Tibial artery (tissue), 4 donors: ENCODE results near the gene TMC6.
A peak's percentile ranks its signal among the peaks of the same experiment; 100 is the strongest.

Experiments
- DNase-seq, 2 donors: peaks; one replicate each; pipeline ENCODE4 v3.0.0-alpha.2; 2019
- H3K27ac ChIP-seq, 2 donors: fragments of 200-600 bp; sonication (generic) in 1 of 2; 1 replicate in 1 of 2; 2 replicates in 1 of 2; pipeline ENCODE4 v1.5.1; 2018 to 2019; ENCODE audit warnings: mild to moderate bottlenecking in 1 of 2
- H3K27me3 ChIP-seq, 2 donors: fragments of 200-600 bp; sonication (generic) in 1 of 2; one replicate each; pipeline versions ENCODE4 v1.5.1 to v1.6.0; 2016 to 2019
- H3K36me3 ChIP-seq, 3 donors: fragments of 200-600 bp; sonication (generic) in 2 of 3; one replicate each; pipeline ENCODE4 v1.5.1; 2016 to 2019; ENCODE audit warnings: mild to moderate bottlenecking in 2 of 3
- H3K4me1 ChIP-seq, 4 donors: fragments of 200-600 bp; sonication (generic) in 2 of 4; 1 replicate in 3 of 4; 2 replicates in 1 of 4; pipeline ENCODE4 v1.5.1; 2016 to 2019
- H3K4me3 ChIP-seq, 2 donors: fragments of 200-600 bp; sonication (generic) in 1 of 2; 1 replicate in 1 of 2; 2 replicates in 1 of 2; pipeline ENCODE4 v1.5.1; 2018 to 2019; ENCODE audit warnings: mild to moderate bottlenecking in 2 of 2
- H3K9me3 ChIP-seq, 3 donors: fragments of 200-600 bp; sonication (generic) in 1 of 3; one replicate each; pipeline ENCODE4 v1.5.1; 2016 to 2019
- CTCF ChIP-seq, 2 experiments: fragments of 200-600 bp in 1 of 2; fragments of 450-650 bp in 1 of 2; IDR thresholded peaks; one replicate each; pipeline ENCODE4 v1.5.1; 2017 to 2019; ENCODE audit warnings: antibody characterized with exemption in 2 of 2, mild to moderate bottlenecking in 1 of 2, moderate library complexity in 1 of 2
- intact Hi-C: fragments of 100-400 bp; cut with DNase I; formaldehyde crosslinking; loops from one replicate; pipeline ENCODE4 v1.15.0; 2023; ENCODE audit warnings: low total_unique reads

TMC6 gene

GRCh38 chr17:78114831-78115723 lies 13.5 kb downstream of the TMC6 start:
- Histone ChIP-seq H3K9me3 (no peaks in the 10 kb centered on the region), H3K4me3 (no peak overlapping the region), H3K27ac (no peak overlapping the region), H3K4me1 (peaks cover 0 to 10% (median 2%) of the 10 kb centered on the region in 4 donors), H3K36me3 (peaks cover 0 to 19% (median 0%) of the 10 kb centered on the region in 3 donors), H3K27me3 (peaks cover 0 to 40% of the 10 kb centered on the region in 2 donors)
- intact Hi-C loops: no loop called here
- DNase-seq: no peak
- TF ChIP-seq CTCF (IDR thresholded peaks at IDR 0.05): no peak

- no peak overlapping the region for H3K27ac ChIP-seq
- no peaks in the 10 kb centered on the region for H3K9me3 ChIP-seq
- no peak for TF ChIP-seq CTCF (IDR thresholded peaks at IDR 0.05)
- H3K27me3 ChIP-seq: peaks cover 0 to 40% of the 10 kb centered on the region in 2 donors
- no peak for DNase-seq
- peaks cover 0 to 15% (median 0%) of the 10 kb centered on the region in 3 donors for H3K36me3 ChIP-seq
- intact Hi-C loops: loop anchor here (2.0 kb wide), 2 partner anchors 63 to 135 kb away; no protein-coding TSS in a partner anchor
- H3K4me1 ChIP-seq: peaks cover 0 to 10% (median 2%) of the 10 kb centered on the region in 4 donors
- no peak overlapping the region for H3K4me3 ChIP-seq
Observed at GRCh38 chr17:78113804-78114785, 14.5 kb downstream of the TMC6 start.

- Histone ChIP-seq H3K36me3 (peaks cover 0 to 20% (median 0%) of the 10 kb centered on the region in 3 donors), H3K27me3 (peaks cover 0 to 34% of the 10 kb centered on the region in 2 donors), H3K9me3 (no peaks in the 10 kb centered on the region), H3K4me1 (peaks cover 0 to 8% (median 2%) of the 10 kb centered on the region in 4 donors), H3K4me3 (no peak overlapping the region), H3K27ac (no peak overlapping the region)
- intact Hi-C loops: loop anchor here (2.0 kb wide), 2 partner anchors 64 to 136 kb away; no protein-coding TSS in a partner anchor
- DNase-seq: peak; percentile 61 to 81
- TF ChIP-seq CTCF (IDR thresholded peaks at IDR 0.05): peak; percentile 95 to 99
Observed at GRCh38 chr17:78112518-78113471, 15.8 kb downstream of the TMC6 start.

- intact Hi-C loops: loop anchor here (2.0 kb wide), 2 partner anchors 65 to 137 kb away; no protein-coding TSS in a partner anchor
- DNase-seq: peak in 1 of 2 donors; percentile 62
- no peak overlapping the region for H3K4me3 ChIP-seq
- no peak overlapping the region for H3K27ac ChIP-seq
- H3K9me3 ChIP-seq: no peaks in the 10 kb centered on the region
- peaks cover 0 to 29% of the 10 kb centered on the region in 2 donors for H3K27me3 ChIP-seq
- H3K36me3 ChIP-seq: peaks cover 0 to 22% (median 0%) of the 10 kb centered on the region in 3 donors
- peaks cover 0 to 5% (median 2%) of the 10 kb centered on the region in 4 donors for H3K4me1 ChIP-seq
- no peak for TF ChIP-seq CTCF (IDR thresholded peaks at IDR 0.05)
Observed at GRCh38 chr17:78111727-78112517, 16.6 kb downstream of the TMC6 start.
